HG03342 (cell line): ENCODE measurements around the gene CLEC17A.

Experiments
- ATAC-seq: cut with Tn5 transposase; IDR thresholded peaks from one replicate; pipeline ENCODE4 v1.9.1; 2021; ENCODE audit warnings: mild to moderate bottlenecking, moderate library complexity; ENCODE audit not compliant: unreplicated experiment

Gene CLEC17A

GRCh38 chr19:14648506-14648905, 65.6 kb downstream of the CLEC17A start:
- ATAC-seq = no peak

DNA sequence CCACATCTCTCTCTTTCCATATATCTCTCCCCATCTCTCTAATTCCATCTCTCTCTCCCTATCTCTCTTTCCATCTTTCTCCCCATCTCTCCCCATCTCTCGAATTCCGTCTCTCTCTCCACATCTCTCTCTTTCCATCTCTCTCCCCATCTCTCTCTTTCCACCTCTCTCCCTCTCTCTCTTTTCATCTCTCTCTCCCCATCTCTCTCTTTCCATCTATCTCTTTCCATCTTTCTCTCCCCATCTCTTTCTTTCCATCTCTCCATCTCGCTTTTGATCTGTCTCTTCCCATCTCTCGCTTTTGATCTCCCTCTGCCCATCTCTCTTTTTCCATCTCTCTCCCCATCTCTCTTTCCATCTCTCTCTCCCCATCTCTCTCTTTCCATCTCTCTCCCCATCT, 66.1 kb downstream of the CLEC17A start:
- no peak for ATAC-seq

GRCh38 chr19:14650161-14650560, 67.3 kb downstream of the CLEC17A start:
- ATAC-seq = no peak

- no peak for ATAC-seq
Observed at GRCh38 chr19:14654786-14655560, 72.1 kb downstream of the CLEC17A start.

- ATAC-seq = no peak
Observed at GRCh38 chr19:14655726-14656125, 72.8 kb downstream of the CLEC17A start.

DNA sequence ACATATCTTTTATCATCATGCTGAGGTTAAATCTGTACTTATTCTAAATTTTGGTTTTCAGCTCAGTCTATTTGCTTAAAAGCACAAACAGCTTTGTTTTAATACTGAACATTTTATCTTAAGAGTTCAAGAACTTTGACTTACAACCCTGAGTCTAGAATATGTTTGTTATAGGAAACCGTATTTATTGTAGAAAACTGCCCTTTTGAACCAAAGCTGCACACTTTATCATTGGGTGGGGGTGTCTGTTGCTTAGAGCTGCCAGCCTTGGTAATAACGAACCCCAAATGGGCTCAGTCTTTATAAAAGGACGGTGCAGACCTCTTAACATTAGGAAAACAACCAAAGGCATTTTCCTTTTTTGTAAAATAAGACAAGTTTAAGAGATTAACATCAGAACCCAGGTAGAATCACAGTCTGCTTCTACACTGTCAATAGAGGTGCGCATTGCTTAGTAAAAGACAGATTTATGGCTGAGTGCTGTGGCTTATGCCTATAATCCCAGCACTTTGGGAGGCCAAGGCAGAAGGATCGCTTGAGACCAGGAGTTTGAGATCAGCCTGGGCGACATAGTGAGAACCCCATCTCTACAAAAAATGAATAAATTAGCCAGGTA, 77.1 kb downstream of the CLEC17A start:
- ATAC-seq = no peak

GRCh38 chr19:14661372-14661924, 78.6 kb downstream of the CLEC17A start:
- no peak for ATAC-seq
